Gastroesophageal sphincter (tissue), 3 donors: ENCODE results near the gene C19orf25.

Experiments used
- EP300 ChIP-seq: sonication (generic); formaldehyde crosslinking; IDR thresholded peaks from one replicate; pipeline ENCODE4 v1.6.1; 2017; ENCODE audit warnings: antibody characterized with exemption, mild to moderate bottlenecking
- POLR2A ChIP-seq, 2 donors: fragments of 450-650 bp; IDR thresholded peaks; one replicate each; pipeline ENCODE4 v1.6.1; 2017; ENCODE audit warnings: antibody characterized with exemption in 2 of 2, mild to moderate bottlenecking in 2 of 2, moderate library complexity in 1 of 2
- POLR2AphosphoS5 ChIP-seq: sonication (generic); formaldehyde crosslinking; IDR thresholded peaks from one replicate; pipeline ENCODE4 v1.6.1; 2017; ENCODE audit warnings: antibody characterized with exemption
- TF ChIP-seq, protein P1 (sequence below), 4 experiments: fragments of 200-600 bp in 2 of 4; fragments of 450-650 bp in 2 of 4; sonication (generic) in 1 of 4; IDR thresholded peaks; one replicate each; pipeline ENCODE4 v1.5.1; 2017 to 2019; ENCODE audit warnings: antibody characterized with exemption in 4 of 4, mild to moderate bottlenecking in 2 of 4, moderate library complexity in 2 of 4

DNA sequence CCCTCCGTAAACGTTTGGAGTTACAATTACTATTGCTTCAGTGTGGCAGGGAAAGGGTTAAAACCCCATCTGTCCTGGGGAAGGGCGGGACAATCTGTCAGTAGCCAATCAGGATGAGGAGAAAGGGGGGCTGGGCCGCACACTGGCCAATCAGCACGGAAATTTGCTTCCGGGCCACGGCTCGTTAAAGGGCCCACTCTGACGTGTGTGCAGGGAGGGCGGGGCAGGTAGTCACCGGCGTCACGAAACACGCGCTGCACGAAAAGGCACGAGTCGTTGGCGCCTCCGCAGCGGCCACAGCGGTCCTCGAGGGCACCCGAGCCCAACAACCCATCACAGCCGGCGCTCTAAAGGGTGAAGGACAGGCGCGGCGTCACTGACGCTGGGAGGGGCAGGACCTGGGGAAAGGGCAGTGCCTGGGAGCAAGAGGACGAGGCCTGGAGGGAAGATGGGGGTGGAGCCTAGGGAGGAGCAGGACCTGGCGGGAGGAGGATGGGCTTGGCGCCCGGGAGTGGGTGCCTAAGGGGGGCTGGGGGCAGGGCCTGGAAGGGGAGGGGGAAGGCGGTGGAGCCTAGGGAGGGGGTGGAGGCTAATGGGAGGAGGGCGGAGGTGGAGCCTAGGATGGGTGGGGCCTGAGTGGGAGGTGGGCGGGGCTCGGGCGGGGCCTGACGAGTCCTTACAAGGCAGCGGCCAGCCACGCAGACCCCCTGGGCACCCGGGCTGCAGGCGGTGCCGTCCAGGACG, 28.9 kb upstream of the C19orf25 start:
- no peak for TF ChIP-seq POLR2A (IDR thresholded peaks at IDR 0.05)
- TF ChIP-seq, protein P1, sequence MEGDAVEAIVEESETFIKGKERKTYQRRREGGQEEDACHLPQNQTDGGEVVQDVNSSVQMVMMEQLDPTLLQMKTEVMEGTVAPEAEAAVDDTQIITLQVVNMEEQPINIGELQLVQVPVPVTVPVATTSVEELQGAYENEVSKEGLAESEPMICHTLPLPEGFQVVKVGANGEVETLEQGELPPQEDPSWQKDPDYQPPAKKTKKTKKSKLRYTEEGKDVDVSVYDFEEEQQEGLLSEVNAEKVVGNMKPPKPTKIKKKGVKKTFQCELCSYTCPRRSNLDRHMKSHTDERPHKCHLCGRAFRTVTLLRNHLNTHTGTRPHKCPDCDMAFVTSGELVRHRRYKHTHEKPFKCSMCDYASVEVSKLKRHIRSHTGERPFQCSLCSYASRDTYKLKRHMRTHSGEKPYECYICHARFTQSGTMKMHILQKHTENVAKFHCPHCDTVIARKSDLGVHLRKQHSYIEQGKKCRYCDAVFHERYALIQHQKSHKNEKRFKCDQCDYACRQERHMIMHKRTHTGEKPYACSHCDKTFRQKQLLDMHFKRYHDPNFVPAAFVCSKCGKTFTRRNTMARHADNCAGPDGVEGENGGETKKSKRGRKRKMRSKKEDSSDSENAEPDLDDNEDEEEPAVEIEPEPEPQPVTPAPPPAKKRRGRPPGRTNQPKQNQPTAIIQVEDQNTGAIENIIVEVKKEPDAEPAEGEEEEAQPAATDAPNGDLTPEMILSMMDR (IDR thresholded peaks at IDR 0.05) = no peak
- TF ChIP-seq EP300 = no peak
- peak; percentile 14 for TF ChIP-seq POLR2AphosphoS5
